ENCODE results near the gene SRD5A3.

The SRD5A3 gene

DNA sequence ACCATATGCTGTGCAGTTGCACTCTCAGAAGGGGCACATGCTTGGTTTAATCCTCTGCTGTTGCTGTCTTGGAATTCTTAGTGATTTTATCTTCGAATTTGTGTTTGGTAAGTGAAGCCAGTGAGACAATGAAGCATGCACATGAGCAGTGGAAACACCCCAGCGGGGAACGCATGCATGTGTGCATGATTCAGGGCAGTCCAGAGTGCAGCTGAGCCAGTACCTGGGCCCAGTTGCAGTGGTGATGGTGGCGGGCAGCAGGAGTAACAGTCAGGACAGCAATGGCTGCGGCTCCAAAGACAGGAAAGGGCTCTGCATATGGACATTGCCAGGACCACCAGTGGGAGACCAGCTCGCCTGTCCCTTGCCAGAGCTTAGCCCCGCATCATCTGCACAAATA, 35.5 kb downstream of the SRD5A3 start:
- no peak for DNase-seq
- Histone ChIP-seq H3K27ac (no peak overlapping the region), H3K27me3 (ENCODE audit: insufficient read depth, low read depth, severe bottlenecking) (no peaks in the 10 kb centered on the region), H3K4me3 (ENCODE audit: low read depth, low read length) (no peak overlapping the region), H3K36me3 (no peaks in the 10 kb centered on the region), H3K9me3 (ENCODE audit: severe bottlenecking) (no peaks in the 10 kb centered on the region)
- TF ChIP-seq, protein P1, sequence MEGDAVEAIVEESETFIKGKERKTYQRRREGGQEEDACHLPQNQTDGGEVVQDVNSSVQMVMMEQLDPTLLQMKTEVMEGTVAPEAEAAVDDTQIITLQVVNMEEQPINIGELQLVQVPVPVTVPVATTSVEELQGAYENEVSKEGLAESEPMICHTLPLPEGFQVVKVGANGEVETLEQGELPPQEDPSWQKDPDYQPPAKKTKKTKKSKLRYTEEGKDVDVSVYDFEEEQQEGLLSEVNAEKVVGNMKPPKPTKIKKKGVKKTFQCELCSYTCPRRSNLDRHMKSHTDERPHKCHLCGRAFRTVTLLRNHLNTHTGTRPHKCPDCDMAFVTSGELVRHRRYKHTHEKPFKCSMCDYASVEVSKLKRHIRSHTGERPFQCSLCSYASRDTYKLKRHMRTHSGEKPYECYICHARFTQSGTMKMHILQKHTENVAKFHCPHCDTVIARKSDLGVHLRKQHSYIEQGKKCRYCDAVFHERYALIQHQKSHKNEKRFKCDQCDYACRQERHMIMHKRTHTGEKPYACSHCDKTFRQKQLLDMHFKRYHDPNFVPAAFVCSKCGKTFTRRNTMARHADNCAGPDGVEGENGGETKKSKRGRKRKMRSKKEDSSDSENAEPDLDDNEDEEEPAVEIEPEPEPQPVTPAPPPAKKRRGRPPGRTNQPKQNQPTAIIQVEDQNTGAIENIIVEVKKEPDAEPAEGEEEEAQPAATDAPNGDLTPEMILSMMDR (IDR thresholded peaks at IDR 0.05; ENCODE audit: low read depth, low read length) = no peak

DNA sequence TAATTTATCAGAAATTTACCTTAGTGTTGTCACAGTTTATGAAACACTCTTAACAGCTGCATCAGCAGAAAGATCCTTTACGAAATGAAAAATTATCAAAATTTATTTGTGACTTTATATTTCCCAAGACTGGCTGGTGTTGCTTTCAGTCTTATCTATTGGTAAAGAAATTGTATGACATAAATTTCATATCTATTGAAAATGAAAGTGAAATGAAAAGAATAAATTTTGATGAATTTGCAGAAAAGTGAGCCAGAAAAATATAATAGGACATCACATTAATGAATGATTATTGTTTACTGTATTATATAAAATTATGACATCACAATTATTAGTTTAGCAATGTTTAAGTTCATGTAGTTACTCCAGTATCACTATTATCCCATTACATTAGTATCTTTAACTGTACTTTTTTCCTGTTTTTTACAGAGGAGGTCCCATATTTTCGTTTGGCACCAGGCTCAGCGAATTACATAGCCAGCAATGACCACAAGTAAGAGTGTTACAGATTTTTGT, 36.5 kb downstream of the SRD5A3 start:
- H3K4me3 ChIP-seq (ENCODE audit: low read depth, low read length) = no peak overlapping the region
- no peaks in the 10 kb centered on the region for H3K36me3 ChIP-seq
- no peak for DNase-seq
- TF ChIP-seq, protein P1 (IDR thresholded peaks at IDR 0.05; ENCODE audit: low read depth, low read length) = no peak
- H3K9me3 ChIP-seq (ENCODE audit: severe bottlenecking) = no peaks in the 10 kb centered on the region
- H3K27ac ChIP-seq = no peak overlapping the region
- H3K27me3 ChIP-seq (ENCODE audit: insufficient read depth, low read depth, severe bottlenecking) = no peaks in the 10 kb centered on the region

DNA sequence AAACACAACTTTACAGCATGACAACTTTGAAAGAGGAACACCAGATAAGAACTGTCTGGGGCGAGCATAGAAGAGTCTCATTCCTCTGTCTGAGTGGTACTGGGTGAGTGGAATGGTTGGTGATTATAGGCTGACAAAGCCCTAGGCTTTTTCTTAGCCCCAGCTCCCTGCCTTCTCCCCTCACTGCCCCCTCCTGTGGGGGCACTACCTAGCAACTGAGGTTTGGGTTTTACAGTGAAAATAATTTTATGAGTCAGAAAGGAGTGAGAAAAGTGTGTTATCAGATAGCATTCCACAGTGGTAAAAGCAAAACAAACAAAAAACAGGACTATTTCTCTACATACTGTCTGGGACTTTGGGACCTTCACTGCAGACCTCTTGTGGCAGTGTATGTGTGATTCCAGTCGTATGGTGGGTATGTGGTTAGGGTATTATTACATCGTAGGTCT, 39.2 kb downstream of the SRD5A3 start:
- H3K27me3 ChIP-seq (ENCODE audit: insufficient read depth, low read depth, severe bottlenecking) = no peaks in the 10 kb centered on the region
- TF ChIP-seq, protein P1 (IDR thresholded peaks at IDR 0.05; ENCODE audit: low read depth, low read length) = no peak
- H3K36me3 ChIP-seq = no peaks in the 10 kb centered on the region
- no peak for DNase-seq
- no peaks in the 10 kb centered on the region for H3K9me3 ChIP-seq (ENCODE audit: severe bottlenecking)
- H3K27ac ChIP-seq = no peak overlapping the region
- H3K4me3 ChIP-seq (ENCODE audit: low read depth, low read length) = no peak overlapping the region

DNA sequence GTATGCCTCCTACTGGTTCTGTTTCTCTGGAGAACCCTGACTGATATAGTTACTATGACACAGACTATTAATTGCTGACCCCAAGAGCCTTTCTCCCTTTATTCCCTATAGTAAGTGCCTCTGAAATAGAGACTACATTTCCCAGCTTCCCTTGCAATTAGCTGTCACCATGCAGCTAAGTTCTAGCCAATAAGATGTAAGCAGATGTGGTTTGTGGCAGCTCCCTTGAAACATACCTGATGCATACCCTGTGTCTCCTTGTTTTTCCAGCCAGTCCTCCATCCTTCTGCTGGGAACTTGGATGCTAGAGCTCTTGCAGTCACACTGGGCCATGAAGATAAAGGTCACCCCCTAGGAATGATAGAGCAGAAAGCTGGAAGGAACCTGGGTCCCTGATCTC, 40.0 kb downstream of the SRD5A3 start:
- no peaks in the 10 kb centered on the region for H3K36me3 ChIP-seq
- H3K27ac ChIP-seq = no peak overlapping the region
- DNase-seq = peak; percentile 19
- no peaks in the 10 kb centered on the region for H3K27me3 ChIP-seq (ENCODE audit: insufficient read depth, low read depth, severe bottlenecking)
- H3K4me3 ChIP-seq (ENCODE audit: low read depth, low read length) = no peak overlapping the region
- TF ChIP-seq, protein P1 (IDR thresholded peaks at IDR 0.05; ENCODE audit: low read depth, low read length) = no peak
- no peaks in the 10 kb centered on the region for H3K9me3 ChIP-seq (ENCODE audit: severe bottlenecking)

DNA sequence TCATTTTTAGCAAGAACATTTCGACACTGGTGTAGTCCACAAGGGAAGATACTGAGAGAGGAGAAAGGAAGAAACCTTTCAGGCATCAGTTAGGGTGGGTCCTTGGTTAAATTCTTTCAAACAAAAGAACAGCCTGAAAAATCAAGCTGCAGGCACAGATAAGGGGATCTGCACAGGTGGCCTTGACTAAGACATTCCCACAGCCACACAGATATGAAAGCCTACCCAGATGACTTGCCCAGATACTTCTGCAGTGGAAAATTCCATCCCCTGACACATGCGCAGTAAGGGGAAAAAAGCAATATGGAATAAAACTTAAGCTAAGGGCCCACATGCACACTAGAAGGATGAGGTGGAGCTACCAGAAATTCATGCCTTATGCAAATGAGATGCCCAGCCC, 40.8 kb downstream of the SRD5A3 start:
- no peaks in the 10 kb centered on the region for H3K9me3 ChIP-seq (ENCODE audit: severe bottlenecking)
- TF ChIP-seq, protein P1 (IDR thresholded peaks at IDR 0.05; ENCODE audit: low read depth, low read length) = no peak
- DNase-seq = no peak
- H3K36me3 ChIP-seq = no peaks in the 10 kb centered on the region
- H3K27ac ChIP-seq = no peak overlapping the region
- H3K4me3 ChIP-seq (ENCODE audit: low read depth, low read length) = no peak overlapping the region
- H3K27me3 ChIP-seq (ENCODE audit: insufficient read depth, low read depth, severe bottlenecking) = no peaks in the 10 kb centered on the region

Data from WERI-Rb-1 (cell line).